PC-3 (cell line): Measurements from ENCODE around the gene ZSWIM1.

Source experiments
- EZH2 ChIP-seq: fragments of 300-600 bp; sonication (generic); IDR thresholded peaks from one replicate; pipeline ENCODE4 v1.6.1; 2017; ENCODE audit warnings: antibody characterized with exemption, mild to moderate bottlenecking, low read length; ENCODE audit not compliant: unreplicated experiment
- TF ChIP-seq, protein P1 (sequence below): fragments of 300-600 bp; sonication (generic); conservative IDR thresholded peaks from 2 replicates; pipeline ENCODE4 v1.5.1; 2017; ENCODE audit warnings: antibody characterized with exemption, low read depth, mild to moderate bottlenecking, low read length

GRCh38 chr20:45841407-45842129, 39.5 kb upstream of the ZSWIM1 start:
- TF ChIP-seq, protein P1, sequence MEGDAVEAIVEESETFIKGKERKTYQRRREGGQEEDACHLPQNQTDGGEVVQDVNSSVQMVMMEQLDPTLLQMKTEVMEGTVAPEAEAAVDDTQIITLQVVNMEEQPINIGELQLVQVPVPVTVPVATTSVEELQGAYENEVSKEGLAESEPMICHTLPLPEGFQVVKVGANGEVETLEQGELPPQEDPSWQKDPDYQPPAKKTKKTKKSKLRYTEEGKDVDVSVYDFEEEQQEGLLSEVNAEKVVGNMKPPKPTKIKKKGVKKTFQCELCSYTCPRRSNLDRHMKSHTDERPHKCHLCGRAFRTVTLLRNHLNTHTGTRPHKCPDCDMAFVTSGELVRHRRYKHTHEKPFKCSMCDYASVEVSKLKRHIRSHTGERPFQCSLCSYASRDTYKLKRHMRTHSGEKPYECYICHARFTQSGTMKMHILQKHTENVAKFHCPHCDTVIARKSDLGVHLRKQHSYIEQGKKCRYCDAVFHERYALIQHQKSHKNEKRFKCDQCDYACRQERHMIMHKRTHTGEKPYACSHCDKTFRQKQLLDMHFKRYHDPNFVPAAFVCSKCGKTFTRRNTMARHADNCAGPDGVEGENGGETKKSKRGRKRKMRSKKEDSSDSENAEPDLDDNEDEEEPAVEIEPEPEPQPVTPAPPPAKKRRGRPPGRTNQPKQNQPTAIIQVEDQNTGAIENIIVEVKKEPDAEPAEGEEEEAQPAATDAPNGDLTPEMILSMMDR: no peak
- no peak for TF ChIP-seq EZH2
